HG03442 (cell line): ENCODE measurements around the gene UTP4.

Experiments
- ATAC-seq: cut with Tn5 transposase; IDR thresholded peaks from one replicate; pipeline ENCODE4 v1.9.1; 2021; ENCODE audit warnings: mild to moderate bottlenecking, moderate library complexity; ENCODE audit not compliant: unreplicated experiment

Gene UTP4

GRCh38 chr16:69132424-69133252 lies at the start of gene UTP4, which contains the start of gene CHTF8:
Gene UTP4 (plus strand): TSS chr16:69132649. CDS start chr16:69133460, 811 bp downstream.
Gene CHTF8 (minus strand): TSS chr16:69132588. CDS start chr16:69121458, 11,130 bp downstream.
- peak; percentile 86 for ATAC-seq

- no peak for ATAC-seq
Observed at GRCh38 chr16:69083306-69083941, 49.0 kb upstream of the UTP4 start.

GRCh38 chr16:69084289-69084688 lies 48.2 kb upstream of the UTP4 start:
- no peak for ATAC-seq

- no peak for ATAC-seq
Observed at GRCh38 chr16:69085032-69085695, 47.3 kb upstream of the UTP4 start.

GRCh38 chr16:69087161-69087581 lies 45.3 kb upstream of the UTP4 start:
- ATAC-seq: no peak

- no peak for ATAC-seq
Observed at GRCh38 chr16:69088684-69089083, 43.8 kb upstream of the UTP4 start.

GRCh38 chr16:69089091-69089910 lies 43.1 kb upstream of the UTP4 start:
- no peak for ATAC-seq

- no peak for ATAC-seq
Observed at GRCh38 chr16:69093974-69094373, 38.5 kb upstream of the UTP4 start.

- no peak for ATAC-seq
Observed at GRCh38 chr16:69094501-69094900, 37.9 kb upstream of the UTP4 start.

- no peak for ATAC-seq
Observed at GRCh38 chr16:69095193-69095592, 37.3 kb upstream of the UTP4 start.

GRCh38 chr16:69100071-69100691 lies 32.3 kb upstream of the UTP4 start:
- no peak for ATAC-seq

GRCh38 chr16:69105501-69106361 lies 26.7 kb upstream of the UTP4 start, which contains the start of gene HAS3:
Gene HAS3 (plus strand): TSS chr16:69105653. CDS start chr16:69109396, 3,743 bp downstream.
- ATAC-seq: no peak

GRCh38 chr16:69106491-69107315 lies 25.7 kb upstream of the UTP4 start:
- no peak for ATAC-seq

GRCh38 chr16:69107316-69107962 lies 25.0 kb upstream of the UTP4 start:
- ATAC-seq: no peak

GRCh38 chr16:69108064-69108904 lies 24.2 kb upstream of the UTP4 start:
- no peak for ATAC-seq

GRCh38 chr16:69108905-69109252 lies 23.6 kb upstream of the UTP4 start:
- no peak for ATAC-seq
